HL-60 (cell line): ENCODE results near the gene STEAP3.

Source experiments
- DNase-seq, 2 experiments: peaks; one replicate each; pipeline ENCODE4 v3.0.0-alpha.2; 2010 to 2020; ENCODE audit warnings: low read depth in 1 of 2, low spot score in 1 of 2
- H3K27ac ChIP-seq: fragments of 250-450 bp; sonication (Bioruptor Pico); replicated peaks from 2 replicates; pipeline ENCODE4 v1.5.1; 2020; ENCODE audit warnings: mild to moderate bottlenecking, moderate library complexity
- H3K27me3 ChIP-seq: fragments of 250-450 bp; sonication (Bioruptor Pico); 2 replicates; pipeline ENCODE4 v1.5.1; 2021; ENCODE audit warnings: mild to moderate bottlenecking, moderate library complexity; ENCODE audit not compliant: insufficient read depth, poor library complexity, severe bottlenecking
- H3K4me3 ChIP-seq: replicated peaks from 2 replicates; pipeline ENCODE4 v1.5.1; 2011; ENCODE audit warnings: mild to moderate bottlenecking, control low read depth, low read length; ENCODE audit not compliant: insufficient read depth
- GABPA ChIP-seq: IDR thresholded peaks from 2 replicates; pipeline ENCODE4 v1.6.1; 2012; ENCODE audit warnings: low read depth
- POLR2AphosphoS5 ChIP-seq: IDR thresholded peaks from 2 replicates; pipeline ENCODE4 v1.6.1; 2012; ENCODE audit warnings: low read depth
- SPI1 ChIP-seq: IDR thresholded peaks from 2 replicates; pipeline ENCODE4 v1.6.1; 2012; ENCODE audit warnings: low read depth, mild to moderate bottlenecking, borderline replicate concordance
- TF ChIP-seq, protein P1 (sequence below): IDR thresholded peaks from 2 replicates; pipeline ENCODE4 v1.6.1; 2012; ENCODE audit warnings: low read depth; ENCODE audit not compliant: insufficient replicate concordance
- TF ChIP-seq, protein P2 (sequence below): IDR thresholded peaks from one replicate; pipeline ENCODE4 v1.5.1; 2011; ENCODE audit warnings: low read length, control low read depth, inconsistent platforms; ENCODE audit not compliant: insufficient read depth

Gene STEAP3

GRCh38 chr2:119179202-119179601, 44.4 kb upstream of the STEAP3 start:
- no peak for DNase-seq
- H3K27ac ChIP-seq: no peak overlapping the region
- TF ChIP-seq, protein P1, sequence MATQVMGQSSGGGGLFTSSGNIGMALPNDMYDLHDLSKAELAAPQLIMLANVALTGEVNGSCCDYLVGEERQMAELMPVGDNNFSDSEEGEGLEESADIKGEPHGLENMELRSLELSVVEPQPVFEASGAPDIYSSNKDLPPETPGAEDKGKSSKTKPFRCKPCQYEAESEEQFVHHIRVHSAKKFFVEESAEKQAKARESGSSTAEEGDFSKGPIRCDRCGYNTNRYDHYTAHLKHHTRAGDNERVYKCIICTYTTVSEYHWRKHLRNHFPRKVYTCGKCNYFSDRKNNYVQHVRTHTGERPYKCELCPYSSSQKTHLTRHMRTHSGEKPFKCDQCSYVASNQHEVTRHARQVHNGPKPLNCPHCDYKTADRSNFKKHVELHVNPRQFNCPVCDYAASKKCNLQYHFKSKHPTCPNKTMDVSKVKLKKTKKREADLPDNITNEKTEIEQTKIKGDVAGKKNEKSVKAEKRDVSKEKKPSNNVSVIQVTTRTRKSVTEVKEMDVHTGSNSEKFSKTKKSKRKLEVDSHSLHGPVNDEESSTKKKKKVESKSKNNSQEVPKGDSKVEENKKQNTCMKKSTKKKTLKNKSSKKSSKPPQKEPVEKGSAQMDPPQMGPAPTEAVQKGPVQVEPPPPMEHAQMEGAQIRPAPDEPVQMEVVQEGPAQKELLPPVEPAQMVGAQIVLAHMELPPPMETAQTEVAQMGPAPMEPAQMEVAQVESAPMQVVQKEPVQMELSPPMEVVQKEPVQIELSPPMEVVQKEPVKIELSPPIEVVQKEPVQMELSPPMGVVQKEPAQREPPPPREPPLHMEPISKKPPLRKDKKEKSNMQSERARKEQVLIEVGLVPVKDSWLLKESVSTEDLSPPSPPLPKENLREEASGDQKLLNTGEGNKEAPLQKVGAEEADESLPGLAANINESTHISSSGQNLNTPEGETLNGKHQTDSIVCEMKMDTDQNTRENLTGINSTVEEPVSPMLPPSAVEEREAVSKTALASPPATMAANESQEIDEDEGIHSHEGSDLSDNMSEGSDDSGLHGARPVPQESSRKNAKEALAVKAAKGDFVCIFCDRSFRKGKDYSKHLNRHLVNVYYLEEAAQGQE: no peak
- no peak for TF ChIP-seq GABPA
- TF ChIP-seq SPI1: no peak
- TF ChIP-seq, protein P2, sequence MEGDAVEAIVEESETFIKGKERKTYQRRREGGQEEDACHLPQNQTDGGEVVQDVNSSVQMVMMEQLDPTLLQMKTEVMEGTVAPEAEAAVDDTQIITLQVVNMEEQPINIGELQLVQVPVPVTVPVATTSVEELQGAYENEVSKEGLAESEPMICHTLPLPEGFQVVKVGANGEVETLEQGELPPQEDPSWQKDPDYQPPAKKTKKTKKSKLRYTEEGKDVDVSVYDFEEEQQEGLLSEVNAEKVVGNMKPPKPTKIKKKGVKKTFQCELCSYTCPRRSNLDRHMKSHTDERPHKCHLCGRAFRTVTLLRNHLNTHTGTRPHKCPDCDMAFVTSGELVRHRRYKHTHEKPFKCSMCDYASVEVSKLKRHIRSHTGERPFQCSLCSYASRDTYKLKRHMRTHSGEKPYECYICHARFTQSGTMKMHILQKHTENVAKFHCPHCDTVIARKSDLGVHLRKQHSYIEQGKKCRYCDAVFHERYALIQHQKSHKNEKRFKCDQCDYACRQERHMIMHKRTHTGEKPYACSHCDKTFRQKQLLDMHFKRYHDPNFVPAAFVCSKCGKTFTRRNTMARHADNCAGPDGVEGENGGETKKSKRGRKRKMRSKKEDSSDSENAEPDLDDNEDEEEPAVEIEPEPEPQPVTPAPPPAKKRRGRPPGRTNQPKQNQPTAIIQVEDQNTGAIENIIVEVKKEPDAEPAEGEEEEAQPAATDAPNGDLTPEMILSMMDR: no peak
- TF ChIP-seq POLR2AphosphoS5: no peak
- H3K4me3 ChIP-seq: no peak overlapping the region
- no peaks in the 10 kb centered on the region for H3K27me3 ChIP-seq

DNA sequence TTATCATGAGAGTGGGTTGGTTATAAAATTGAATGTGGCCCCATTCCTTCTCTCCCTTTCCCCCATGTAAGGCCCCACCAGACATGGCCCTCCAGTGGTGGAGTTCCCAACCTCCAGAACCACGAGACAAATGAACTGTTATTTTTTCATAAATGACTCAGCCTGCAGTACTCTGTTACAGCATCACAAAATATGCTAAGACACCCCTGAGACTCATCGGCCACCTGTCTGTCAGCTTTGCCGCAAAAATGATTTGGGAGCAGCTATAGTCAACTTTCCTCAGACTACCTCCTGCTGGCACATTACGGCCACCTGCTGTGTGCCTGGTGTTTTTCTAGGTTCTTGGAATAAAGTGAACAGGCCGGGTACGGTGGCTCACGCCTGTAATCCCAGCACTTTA, 43.6 kb upstream of the STEAP3 start:
- Histone ChIP-seq H3K27me3 (no peaks in the 10 kb centered on the region), H3K4me3 (no peak overlapping the region), H3K27ac (no peak overlapping the region)
- TF ChIP-seq, protein P2: no peak
- TF ChIP-seq POLR2AphosphoS5: no peak
- TF ChIP-seq, protein P1: no peak
- no peak for TF ChIP-seq SPI1
- TF ChIP-seq GABPA: no peak
- no peak for DNase-seq

- TF ChIP-seq POLR2AphosphoS5: no peak
- TF ChIP-seq, protein P2: no peak
Observed at GRCh38 chr2:119180892-119181291, 42.7 kb upstream of the STEAP3 start.

GRCh38 chr2:119181391-119181790, 42.2 kb upstream of the STEAP3 start:
- no peak for DNase-seq
- no peak overlapping the region for H3K27ac ChIP-seq
- TF ChIP-seq GABPA (no peak), SPI1 (no peak), POLR2AphosphoS5 (no peak)
- TF ChIP-seq, protein P1: no peak
- TF ChIP-seq, protein P2: no peak
- no peak overlapping the region for H3K4me3 ChIP-seq
- H3K27me3 ChIP-seq: no peaks in the 10 kb centered on the region

More at GRCh38 chr2:119180892-119181291, 42.7 kb upstream of the STEAP3 start:
- DNase-seq: no peak
- Histone ChIP-seq H3K27me3 (no peaks in the 10 kb centered on the region), H3K4me3 (no peak overlapping the region), H3K27ac (no peak overlapping the region)
